GM19463 (cell line): ENCODE data around the gene IGFBP5.

ENCODE experiments used
- ATAC-seq: cut with Tn5 transposase; IDR thresholded peaks from one replicate; pipeline ENCODE4 v1.9.1; 2021; ENCODE audit warnings: mild to moderate bottlenecking, moderate library complexity; ENCODE audit not compliant: unreplicated experiment

IGFBP5 gene

DNA sequence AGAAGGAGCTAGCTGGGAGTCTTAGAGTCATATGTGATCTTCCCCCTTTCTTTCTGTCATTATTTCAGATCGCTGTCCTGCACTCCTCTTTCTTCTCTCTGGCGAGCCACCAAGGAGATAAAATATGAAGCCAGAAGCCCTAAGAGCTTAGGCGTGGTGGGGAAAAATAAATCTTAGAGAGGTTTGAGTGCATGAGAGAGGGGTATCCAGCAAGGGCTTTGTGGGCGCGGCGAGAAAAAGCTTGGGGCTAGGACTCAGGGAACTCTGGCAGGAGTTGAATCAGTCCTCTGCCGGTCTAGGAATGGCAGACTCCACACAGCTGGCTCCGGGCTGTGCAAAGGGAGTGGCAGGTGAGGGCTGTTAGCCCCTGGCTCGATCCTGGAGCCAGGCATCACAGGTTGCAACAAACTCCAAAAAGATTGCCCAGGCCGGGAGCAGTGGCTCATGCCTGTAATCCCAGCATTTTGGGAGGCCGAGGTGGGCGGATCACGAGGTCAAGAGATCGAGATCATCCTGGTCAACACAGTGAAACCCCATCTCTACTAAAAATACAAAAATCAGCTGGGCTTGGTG lies 20.1 kb upstream of the IGFBP5 start:
- no peak for ATAC-seq

DNA sequence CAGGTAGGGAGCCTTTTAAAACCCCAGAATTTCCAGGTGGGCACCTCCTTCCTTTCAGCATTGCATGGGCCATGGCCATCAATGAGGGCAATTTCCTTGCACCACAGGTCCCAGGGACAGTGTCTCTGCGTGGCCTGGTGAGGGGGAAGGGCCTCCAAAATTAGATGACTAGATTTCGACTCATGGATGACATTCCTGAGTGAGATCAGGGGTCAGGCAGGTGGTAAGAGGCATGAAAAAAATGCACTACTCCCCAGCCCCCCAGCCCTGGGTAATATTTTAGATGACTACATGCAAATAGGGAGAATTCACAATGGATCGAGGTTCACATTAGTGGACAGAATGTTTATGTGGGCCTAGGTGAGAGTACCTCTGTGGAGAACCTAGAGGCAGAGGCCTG lies 19.0 kb upstream of the IGFBP5 start:
- no peak for ATAC-seq

DNA sequence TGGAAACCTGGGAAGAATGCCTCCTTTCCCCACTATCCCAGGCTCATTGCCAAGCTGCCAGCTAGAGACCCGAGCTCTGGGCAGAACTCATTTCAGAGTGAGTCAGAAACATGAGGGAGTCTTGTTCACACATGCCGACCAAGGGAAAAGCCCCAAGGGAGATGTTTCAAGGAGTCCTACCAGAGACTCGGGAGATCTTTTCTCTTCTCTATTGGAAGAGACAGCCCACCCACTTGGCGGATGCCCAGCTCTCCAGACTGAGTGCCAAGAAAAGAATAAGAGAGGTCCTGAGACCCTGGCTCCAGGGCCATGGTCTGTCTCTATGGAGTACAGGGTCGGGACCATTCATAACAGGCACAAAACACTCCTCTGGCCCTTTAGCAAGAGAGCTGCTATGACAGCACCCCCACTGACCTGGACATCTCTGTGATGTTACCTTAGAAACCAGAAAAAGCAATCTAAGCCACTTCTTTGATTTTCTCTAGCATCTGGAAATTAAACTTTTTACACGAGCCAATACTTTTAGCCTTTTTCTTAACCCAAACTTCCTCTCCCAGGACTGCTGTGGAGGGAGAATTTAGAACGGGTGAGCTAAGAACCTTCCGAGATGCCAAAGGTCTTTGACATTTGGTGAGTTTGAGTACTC lies 18.5 kb upstream of the IGFBP5 start:
- ATAC-seq: no peak

DNA sequence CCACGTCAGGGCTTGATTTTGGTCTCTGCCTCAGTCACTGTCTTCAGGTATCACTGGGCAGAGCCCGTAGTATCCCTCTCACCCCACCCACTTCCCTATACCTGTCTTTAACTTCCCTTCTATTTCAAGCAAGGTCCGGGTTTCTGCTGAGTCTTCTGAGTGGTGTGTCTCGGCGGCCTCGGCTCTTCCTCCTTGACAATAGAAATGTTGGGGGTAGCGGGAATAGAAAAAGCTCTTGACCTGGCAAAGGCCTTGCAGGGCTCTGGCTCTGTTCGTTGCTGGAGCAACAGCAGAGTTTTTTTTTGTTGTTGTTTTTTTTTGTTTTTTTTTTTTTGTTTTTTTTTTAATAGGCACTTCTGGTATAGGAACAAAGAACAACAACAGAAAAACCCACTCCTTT lies 16.0 kb upstream of the IGFBP5 start:
- ATAC-seq: no peak

DNA sequence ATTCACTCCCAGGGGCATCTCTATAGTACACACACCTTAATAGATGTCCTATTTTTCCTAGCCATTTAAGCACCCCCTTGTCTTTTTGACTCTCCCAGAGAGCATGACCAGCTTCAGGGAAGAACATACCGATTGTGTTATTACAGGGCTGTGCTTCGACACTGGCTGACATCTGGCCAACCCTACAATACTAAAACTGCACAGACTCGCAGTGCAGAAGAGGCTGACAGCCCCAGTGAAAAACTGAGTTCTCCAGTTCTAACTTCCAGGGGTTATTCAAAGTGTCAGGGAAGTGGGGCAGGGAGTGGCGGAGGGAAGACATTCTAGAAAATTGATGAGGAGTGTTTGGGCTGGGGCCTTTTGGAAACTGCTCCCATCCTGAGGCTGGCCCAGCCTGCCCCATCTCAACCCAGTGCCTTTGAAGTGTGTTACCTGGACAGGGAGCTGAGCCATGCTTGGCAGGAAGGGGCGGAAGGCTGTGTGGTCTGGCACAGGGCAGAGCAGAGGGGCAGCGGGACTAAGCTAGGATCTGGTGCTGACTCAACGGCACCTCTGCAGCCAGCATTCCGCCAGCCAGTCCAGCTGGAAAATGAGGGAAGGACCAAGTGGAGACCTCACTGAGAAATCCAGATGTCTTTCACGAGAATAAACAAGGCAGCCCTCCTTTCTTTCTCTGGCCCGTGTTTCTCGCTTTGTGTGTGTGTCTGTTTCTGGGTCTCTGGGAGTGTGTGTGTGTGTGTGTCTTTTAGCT lies 15.4 kb upstream of the IGFBP5 start:
- no peak for ATAC-seq

DNA sequence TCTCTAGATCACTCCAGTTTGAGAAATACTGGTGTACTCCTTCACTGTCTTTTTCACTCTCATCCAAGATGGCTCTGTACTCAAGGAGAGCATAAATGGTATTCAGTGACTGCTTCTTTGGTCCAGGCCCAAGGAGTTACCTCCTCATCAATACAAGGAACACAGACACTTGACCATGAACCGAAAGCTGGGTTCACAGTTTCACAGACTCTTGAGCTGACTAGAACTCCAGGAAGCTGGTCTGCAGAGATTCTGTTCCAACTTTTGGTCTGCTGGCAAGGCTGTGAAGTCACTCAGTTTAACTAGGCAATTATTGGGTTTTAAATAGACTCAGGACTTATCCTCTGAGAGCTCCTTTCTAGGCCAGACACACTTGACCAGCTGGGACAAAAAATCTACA lies 7.4 kb upstream of the IGFBP5 start:
- no peak for ATAC-seq

DNA sequence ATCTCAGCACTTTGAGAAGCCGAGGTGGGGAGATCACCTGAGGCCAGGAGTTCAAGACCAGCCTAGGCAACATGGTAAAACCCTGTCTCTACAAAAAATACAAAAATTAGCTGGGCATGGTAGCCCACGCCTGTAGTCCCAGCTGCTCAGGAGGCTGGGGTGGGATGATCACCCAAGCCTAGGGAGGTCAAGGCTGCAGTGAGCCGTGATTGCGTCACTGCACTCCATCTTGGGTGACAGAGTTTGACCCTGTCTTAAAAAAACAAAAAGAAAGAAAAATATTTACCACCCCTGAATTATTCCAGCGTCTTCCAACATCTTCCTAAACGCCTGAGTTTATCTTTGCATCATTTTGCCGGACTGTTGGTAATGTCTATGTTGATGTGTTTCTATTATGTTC lies 6.2 kb upstream of the IGFBP5 start:
- ATAC-seq: no peak

DNA sequence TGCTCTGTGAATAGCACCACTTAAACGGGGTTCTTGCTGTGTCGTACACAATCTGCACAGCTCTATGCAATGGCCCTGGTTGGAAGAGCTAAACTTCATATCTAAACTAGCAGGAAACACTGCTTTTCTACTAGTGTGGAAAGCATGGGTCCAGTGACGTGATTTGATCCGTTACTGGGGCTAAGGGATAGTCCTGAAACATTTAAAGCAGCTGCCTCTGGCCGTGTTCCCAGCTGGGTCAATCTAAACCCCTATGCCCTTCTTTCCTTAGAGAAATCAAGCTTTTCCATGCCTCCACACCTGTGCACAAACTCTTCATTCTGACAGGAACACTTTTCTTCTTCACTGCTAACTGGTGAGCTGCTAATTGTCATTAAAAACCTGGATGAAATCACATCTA lies 5.4 kb upstream of the IGFBP5 start:
- no peak for ATAC-seq

DNA sequence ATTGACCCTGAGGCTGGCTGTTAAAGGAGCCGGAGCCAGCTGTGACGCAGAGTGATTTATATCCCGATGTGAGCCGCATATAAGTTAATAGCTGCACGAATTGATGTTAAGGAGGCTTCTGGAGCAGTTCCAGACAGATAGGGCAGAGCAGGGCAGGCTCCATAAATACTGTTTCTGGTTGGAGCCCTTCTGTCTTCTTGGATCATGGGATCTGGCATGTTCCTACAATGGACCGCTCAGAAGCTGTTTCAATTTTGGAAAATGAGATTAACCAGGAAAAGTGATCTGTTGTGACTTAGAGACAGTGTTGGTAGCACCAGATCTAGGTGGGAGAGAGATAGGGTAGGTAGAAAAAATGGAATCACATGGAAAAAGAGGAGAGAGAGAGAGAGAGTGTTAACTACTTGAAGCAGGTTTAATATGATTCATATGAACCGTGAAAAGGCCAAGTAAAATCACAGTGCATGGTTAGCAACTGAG lies 4.8 kb upstream of the IGFBP5 start:
- ATAC-seq: no peak

DNA sequence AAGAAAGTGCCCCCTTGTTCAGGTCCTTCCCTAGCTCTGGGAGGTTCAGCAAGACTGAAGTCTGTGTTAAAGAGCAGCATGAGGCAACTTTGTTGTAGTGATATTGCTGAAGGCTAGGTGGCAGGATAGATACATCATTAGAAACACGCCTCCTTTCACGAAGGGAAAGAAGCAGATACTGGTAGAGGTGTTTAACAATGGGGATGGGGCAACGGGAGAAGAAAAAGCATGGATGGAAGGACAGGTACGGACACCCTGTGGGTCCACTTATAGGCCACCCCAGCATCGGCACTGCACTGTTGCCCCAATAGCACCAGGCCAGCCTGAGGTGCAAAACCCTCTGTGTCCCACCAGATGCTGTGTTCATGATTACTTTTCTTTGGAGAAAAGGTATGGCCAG lies 3.5 kb upstream of the IGFBP5 start:
- ATAC-seq: no peak

DNA sequence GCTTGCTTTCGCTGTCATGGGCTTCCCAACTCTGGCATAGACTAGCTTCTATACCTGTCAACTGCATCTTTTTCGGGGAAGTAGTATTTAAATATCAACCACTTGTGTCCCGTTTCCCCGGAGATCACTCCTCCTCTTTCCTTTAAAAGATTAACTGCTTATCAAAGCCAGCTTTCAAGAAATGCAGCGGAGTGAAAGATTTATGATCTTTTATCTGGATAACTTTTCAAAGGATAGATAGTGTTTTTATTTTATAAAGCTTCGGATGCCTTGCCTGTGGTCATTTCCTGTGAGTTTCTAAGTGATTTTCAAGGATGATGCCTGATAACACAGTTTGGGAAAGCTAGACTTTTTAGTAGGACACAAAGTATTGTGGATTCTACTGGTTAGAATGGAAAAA lies 2.9 kb upstream of the IGFBP5 start:
- no peak for ATAC-seq

DNA sequence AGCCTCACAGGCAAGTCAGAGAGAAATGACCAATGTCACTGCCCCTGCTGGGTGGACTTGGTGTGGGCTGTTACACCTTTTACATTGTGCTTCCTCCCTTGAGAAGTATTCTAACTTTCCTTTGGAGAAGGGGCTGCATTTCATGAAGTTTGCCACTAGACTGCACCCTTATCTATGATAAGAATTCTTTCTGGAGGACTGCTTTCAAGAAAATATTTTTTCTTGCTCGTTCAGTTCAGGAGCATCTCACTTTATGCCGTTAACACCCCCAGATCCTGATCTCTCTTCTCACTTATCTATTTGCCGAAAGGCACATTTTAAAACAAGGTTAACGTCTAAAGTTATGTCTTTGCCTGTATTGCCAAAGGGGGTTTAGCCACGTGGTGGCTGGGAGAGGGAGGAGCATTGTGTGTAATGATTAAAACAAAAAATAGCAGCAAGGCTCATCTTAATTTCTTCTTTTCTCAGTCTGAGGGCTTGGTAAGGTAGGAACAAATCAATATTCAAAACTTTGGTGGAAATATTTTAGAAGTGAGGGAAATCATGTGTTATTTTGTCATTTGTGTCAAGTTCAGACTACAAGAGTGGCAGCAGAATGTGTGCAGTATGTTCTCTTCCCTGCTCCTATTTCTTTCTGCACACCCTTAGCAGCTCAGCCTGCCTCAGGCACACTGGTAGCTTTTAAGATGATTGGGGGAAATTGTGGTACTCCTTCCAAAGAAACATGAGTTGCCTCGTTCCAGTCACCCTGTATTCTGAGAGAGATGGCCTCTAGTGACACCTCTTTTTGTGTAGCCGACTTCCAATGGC lies 1.6 kb upstream of the IGFBP5 start:
- ATAC-seq: no peak

DNA sequence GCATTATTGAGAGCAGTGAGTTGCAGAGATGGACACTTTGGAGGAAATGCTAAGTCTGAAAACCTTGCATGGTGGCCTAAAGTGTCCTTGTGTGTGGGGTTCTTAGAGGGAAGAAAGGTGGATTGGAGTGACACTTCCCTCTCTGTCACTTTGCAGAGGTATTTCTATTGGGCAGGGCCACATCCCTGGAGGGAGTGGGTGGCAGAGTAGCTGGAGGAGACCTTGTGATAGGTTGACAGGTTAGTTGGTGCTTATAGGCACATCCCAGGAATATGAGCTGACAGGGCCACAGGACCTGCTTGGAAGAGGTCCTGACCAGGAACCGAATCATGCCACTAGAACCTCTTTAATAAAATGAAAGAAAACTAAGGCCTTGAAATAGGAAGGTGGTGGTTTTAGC lies 972 bp upstream of the IGFBP5 start:
- no peak for ATAC-seq

DNA sequence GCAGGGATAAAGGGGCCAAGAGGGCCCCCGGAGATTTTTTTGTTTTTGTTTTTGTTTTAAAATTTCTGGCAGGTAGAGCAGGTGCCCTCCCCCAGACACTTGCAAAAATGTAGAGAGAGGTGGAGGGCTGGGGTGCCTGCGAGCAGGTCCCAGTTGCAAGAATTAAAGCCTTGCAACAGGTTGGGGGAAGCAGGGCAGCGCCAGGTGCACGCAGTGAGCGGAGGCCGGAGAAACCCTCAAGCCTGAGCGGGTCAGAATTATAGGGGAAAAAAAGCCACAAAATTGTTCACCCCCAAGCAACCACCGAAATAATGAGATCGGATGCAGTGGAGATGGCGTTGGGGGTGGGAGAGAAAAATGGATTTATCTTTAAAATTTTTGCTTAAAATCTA lies 527 bp downstream of the IGFBP5 start:
- ATAC-seq: no peak

DNA sequence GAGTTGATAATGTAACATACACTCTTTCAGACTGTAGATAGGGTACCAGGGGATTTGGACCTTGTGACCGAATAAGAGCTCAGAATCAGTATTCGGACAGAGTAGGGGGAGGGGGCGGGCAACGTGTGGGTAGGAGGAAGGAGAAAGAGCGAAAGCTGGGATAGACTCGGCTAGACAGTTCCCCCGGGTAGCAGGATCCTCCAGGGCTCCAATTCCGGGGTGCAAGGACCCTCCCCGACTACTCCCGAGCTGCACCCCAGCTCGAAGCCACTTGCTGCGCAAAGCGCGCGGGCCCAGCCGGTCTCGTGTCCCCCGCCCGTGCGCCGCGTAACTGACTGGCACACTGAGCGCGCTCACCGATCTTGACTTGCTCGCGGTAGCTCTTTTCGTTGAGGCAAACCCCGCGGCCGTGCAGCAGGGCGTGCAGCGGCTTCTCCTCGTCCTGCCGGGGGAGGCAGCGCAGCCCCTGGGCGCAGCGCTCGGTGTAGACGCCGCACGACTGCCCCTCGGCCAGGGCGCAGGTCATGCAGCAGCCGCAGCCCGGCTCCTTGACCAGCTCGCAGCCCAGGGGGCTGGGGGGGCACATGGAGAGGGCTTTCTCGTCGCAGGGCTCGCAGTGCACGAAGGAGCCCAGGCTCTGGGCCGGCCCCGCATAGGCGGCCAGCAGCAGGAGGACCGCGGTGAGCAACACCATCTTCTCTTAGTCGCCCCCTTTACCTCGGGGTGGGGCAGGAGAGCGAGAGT lies 1.1 kb downstream of the IGFBP5 start:
- no peak for ATAC-seq

DNA sequence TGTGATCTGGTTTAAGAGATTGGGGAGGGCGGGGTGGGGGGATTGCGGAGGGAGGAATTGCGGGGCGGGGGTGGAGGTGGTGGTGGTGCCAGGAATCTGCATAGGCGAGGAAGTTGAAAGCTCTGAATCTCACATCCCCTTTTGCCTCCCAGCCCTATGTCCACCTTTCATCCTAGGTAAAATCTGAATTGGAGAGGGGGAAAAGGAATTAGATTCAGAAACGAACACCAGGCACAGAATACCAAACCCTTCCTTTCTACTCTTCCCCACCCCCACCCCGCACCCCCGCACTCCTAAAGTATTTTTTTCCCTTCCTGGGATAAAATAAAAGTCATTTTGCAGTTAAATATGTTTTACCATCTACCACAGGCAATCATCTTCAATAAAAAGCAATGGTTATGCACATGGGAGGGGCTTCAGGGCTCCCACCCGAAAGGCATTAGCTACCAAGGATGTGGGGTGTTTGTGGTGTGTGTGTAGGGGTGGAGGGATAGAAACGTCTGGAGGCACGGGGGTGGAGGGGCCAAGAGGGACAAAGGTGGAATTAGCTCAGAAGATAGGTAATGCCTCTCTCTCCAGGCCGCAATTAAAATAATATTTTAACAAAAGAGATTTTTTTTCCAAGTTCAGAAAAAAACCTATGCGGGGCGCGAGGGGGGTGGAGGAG lies 1.8 kb downstream of the IGFBP5 start:
- no peak for ATAC-seq

DNA sequence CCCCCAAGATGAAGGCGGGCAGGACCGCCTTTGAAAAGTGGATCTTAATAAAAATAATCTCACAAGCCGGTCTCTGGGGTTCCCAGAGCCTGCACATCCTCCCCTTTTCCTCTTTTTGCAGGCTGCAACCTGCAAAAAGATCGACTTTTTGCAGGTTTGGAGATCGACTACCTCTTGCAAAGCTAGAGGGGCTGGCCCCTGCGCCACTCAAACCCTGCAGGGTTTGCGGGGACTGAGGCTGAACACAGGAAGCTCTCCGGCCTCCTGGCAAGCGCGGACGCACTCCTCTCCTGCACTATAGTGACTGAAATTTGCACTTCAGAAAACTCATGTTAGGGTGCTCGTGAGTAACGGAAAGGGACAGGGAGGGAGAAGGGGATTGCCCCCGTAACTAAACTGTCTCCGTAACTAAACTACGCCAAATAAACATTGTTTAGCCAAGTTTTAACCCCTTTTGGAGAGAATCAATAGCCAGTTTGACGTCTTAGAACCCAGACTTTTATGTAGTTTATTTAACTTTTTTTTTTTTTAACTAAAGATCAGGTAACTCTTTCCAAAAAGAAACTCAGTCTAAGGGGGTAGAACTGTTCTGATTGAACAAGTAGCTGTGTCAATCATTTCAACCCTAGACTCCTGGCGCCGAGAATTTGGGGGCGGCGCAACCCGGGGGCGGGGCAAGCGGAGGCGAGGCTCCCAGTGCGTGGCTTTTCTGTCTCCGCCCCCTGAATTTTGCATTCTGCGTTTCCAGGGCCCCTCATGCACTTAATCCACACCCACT lies 2.5 kb downstream of the IGFBP5 start:
- peak; percentile 54 for ATAC-seq

DNA sequence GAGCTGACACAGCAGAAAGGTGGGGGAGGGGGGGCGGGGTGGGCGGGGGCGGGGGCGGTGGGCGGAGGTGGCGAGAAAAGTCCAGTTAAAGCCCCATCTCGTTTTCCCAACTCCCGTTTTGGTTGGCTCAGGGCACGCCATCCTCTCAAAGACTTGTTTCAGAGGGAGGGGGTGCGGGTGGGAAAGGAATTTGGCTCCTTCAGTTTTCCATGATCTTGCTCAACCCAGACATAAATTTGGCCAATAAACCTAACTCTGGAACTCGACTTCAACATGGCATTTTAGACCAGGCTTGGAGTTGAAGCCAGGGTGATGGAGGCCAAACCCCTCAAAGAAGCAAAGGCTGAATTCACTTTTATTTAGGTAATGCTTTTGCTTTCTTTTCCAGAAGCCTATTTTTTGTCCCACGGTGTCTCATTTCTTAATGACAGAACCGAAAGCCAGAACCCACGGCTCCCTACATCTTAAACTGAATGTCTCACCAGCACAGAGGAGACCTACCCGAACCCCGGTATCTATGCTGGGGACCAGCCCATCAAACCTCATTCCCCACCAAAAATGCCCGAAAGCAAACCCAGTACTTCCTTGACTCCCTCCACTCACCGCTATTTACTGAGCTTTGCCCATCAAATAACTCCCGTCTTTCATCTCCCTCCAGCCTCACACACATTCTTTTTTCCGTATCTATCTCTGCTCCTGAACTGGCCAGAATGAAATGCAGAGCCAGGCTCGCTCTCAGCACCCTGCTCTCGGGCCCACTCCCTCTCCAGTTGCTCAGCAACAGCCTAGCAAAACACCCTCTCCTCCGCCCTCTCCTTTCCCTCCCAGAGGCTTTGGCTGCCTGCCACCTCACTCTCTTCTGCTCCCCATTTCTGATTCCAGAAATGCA lies 4.3 kb downstream of the IGFBP5 start:
- ATAC-seq: no peak

DNA sequence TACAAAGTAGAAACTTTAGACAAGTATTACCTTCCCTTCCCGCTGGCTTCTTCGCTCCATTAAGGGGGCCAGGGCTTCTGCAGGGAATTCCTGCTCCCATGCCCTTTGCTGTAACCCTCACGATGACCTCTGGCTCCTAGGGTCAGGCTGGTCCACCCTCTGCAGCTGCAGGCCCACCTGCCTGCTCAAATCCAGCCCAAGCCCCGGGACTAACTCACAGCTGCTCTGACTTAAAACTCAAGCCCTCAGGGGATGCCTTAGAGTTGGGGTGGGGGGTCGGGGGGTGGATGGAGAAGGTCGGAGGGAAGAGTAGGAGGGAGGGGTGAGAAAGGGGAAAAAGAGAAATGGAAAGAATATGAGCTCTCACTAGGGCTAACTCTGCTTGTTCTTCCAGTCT lies 4.9 kb downstream of the IGFBP5 start:
- ATAC-seq: no peak
